Activated CD8-positive, alpha-beta memory T cell treated with anti-CD3 and anti-CD28 coated beads for 48 hours (primary cell): ENCODE measurements around the gene ATG4B.

Experiments used
- DNase-seq, 3 experiments: peaks; one replicate each; pipeline ENCODE4 v3.0.0-alpha.2; 2020; ENCODE audit warnings: low read depth in 2 of 3, low spot score in 2 of 3

The ATG4B gene

DNA sequence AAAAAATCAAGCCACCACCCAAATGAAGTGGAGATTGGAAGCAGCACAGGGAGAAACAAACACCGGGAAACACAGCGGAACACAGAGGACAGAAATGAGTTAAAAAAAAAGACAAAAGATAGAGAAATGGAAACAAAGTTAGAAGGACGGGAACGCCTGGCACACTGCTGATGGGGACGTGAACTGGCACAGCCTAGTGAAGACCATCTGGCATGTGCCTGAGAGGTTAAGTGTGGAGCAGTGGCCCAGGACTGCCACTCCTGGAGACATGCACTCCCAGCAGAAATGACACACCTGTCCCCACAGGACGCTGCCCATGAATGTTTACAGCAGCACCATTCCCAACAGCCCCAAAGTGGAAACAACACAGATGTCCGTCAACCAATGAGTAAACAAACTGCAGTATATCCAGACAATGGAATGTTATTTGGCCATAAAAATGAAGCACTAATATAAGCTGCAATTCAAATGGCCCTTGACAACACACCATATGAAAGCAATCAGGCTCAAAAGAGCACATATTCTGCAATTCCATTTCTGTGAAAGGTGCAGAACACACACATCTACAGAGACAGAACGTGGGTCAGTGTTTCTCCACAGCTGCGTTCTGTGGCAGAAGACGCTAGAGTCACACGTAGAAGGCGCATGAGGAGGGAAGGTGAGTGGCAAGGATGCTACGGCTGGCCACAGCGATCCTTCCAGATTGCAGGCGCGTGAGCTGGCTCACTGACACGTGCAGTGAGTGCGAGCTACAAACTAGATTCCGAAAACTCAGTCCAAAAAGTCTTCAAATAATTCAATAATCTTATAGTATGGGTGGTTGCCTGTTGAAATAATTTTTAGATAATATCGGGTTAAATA, 25.1 kb upstream of the ATG4B start:
- no peak for DNase-seq

DNA sequence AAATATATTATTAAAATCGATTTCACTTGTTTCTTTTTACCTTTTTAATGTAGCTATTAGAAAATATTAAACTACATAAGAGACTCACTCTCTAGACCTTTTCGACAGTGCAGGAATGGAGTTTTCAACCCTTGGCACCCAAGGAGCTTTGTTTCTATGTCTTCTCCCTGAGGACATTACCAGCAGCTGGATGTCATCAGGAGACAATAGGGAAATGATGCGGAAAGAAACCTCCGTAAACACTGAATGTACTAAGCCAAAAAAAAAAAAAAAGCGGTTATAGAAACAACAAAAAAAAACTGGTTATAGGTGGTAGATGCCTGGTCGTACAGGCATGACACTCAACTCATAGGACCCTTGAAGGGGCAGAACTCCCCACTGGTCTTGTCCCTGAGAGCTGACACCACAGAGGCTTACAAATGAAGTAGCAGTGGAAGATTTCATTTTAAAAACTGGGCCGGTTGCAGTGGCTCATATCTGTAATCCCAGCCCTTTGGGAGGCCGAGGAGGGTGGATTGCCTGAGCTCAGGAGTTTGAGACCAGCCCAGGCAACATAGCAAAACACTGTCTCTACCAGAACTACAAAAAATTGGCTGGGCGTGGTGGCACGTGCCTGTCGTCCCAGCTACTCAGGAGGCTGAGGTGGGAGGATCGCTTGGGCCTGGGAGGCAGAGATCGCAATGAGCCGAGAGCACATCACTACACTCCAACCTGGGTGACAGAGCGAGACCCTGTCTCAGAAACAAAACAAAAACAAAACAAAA, 24.3 kb upstream of the ATG4B start:
- no peak for DNase-seq

DNA sequence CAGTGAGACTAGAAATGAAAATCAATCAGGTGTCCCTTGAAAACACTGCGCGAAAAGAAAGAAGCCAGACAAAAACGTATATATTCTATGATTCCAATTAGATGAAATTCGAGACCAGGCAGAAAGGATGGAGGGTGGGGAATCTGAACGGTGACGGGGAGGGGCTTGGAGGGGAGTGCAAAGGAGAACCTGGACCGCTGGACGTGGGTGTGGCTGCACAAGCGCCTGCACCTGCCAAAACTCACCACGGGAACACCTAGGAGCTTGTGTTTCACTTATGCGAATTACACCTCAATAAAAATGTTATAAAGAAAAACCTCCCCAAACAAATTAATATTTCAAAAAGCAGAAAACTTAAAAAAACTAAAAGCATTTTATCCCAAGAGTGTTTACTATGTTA, 22.5 kb upstream of the ATG4B start:
- DNase-seq = no peak

DNA sequence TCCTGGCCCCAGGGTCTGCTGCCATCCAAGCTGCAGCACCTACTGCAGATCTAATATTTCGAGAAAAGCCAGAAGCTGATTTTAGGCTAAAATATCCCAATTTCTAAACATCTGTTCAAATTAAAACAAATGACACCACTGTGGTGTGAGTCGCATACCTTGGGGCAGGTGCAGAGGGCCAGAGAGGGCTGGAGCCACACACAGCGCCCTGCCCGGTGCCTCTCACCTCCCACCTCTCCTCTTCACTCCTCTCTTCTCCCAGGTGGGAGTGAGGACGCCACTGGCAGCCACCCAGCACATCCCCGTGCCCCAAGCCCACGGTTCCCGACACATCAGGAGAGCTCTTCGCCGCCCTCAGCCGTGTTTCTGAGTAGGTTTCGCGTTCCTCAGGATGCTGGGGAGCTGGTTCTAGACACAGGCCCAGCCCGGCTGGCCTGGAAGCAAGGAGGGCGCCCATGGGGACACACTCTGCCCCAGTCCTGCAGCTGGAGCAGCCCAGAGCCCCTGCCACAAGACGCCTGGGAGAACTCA, 21.9 kb upstream of the ATG4B start:
- DNase-seq = no peak

DNA sequence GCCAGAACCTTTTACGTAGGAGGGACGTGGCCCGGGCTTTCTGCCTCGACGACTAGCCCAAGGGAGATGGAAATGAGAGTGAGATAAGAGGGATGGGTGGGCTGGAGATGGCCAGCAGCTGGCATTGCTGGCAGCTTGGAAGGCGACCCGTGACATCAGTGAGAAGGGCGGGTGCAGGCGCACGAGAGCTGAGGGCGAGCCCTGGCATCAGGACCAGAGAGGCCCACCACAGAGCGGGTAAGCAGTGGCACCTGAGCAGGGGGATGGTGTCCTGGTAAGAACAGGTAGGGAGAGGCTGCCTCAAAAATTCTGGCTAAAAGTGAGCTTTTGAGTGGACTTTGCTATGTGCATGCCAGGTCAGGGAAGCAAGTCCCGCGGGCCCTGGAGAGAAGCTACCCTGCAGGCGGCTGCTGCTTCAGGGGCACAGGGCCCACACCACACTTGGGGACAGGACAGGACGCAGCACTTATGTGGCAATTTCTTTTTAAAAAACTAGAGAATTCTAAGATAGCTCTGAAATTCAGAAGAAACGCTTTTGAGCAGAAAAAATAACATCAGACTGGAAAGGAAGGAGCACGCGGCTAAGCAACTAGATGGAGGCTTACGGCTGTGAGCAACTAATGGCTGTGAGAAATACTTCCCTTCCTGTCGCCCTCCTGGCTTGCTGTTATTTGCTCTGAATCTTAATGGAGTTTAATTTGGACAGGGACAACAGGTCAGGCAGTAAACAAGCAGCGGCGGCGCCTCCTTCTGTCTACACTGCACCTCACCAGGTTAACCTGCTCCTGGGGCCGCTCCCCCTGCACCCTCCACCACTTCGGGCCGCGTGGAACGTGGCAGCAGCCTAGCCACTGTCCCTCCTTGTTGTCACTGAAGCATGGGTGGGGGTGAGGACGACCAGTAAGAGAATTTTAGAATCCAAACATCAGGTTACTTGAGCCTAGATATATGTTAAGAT, 21.0 kb upstream of the ATG4B start:
- DNase-seq = no peak

DNA sequence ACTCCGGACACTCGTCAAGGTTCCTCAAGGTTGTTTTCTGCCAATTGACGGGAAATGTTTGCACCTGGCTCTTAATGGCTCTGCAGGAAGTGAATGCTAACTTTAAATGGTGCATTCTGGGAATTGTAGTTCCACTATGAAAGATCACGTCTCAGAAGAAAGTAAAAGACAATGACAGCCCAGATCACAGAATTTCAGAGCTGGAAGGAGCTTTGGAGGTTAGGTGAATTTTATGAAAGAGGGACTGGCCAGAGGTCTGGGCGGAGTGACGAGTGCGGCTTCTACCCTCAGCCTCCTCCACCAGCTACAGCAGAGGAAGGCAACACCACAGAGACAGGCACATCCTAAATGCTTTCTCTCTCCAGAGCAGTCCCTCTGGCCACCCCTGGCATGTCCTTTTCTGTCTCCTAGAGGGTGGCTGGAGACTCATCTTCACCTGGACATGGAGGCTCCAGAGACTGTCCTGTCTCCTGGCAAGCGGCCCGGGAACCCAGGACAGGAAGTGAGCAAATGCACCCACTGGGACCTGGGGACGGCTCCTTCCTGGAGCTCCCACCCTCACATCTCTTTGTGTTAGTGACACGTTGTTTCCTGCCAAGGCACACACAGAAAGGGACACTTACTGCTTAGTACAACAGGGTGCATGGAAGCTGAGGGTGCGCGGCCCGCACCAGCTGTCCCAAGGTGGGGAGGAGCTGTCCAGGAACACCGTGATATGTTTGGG, 19.9 kb upstream of the ATG4B start:
- no peak for DNase-seq

DNA sequence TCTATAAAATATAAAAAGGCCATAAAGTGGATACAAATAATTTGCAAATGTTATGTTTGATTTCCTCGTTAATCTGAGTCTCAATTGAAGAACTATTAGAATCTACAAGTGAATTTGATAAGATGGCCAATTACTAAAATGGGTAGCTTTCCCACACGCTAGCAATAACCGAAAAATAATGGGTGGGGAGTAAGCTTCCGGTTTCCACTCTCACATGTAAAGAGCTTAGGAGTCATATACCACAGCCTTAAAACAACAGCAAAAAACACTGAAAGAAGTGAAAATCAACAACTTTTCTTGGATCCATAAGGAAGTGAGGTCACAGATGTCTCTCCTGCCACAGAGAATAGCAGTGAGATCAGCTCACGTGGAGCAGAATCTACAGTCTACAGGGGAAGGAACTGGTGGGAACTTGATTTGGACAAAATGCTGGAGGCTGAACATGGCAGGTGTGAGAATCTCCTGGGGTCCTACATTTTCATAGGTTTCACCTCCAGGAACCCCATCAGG, 19.1 kb upstream of the ATG4B start:
- DNase-seq = no peak

DNA sequence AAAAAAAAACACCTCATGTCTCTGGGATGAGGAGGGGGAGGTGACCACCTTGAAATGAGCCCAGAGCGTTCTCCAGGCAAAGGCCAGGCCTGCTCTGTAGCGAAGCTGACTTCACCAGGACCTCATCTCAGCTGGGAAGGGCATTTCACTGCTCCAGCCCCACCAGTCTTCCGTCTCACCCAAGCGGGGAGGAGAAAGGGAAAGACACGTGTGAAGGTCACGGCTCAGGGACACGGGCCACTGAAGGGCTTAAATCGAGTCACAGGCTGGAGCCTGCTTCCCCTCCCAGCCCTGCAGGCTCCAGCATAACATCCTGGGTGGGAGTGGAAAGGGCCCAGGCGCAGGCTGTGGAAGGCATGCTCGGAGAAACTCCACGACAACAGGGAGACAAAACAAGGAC, 18.7 kb upstream of the ATG4B start:
- DNase-seq = no peak

DNA sequence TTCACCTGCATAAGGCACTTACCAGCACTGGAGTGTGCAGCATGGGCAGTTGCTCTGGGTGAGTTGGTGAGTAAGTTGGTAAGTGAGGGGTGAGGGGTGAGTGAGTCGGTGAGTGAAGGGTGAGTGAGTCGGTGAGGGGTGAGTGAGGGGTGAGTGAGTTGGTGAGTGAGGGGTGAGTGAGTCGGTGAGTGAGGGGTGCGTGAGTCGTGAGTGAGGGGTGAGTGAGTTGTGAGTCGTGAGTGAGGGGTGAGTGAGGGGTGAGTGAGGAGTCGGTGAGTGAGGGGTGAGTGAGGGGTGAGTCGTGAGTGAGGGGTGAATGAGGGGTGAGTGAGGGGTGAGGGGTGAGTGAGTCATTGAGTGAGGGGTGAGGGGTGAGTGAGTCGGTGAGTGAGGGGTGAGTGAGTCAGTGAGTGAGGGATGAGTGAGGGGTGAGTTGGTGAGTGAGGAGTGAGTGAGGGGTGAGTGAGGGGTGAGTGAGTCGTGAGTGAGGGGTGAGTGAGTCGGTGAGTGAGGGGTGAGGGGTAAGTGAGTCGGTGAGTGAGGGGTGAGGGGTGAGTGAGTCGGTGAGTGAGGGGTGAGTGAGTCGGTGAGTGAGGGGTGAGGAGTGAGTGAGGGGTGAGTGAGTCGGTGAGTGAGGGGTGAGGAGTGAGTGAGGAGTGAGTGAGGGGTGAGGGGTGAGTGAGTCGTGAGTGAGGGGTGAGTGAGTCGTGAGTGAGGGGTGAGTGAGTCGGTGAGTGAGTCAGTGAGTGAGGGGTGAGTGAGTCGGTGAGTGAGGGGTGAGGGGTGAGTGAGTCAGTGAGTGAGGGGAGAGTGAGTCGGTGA, 17.7 kb upstream of the ATG4B start:
- no peak for DNase-seq

DNA sequence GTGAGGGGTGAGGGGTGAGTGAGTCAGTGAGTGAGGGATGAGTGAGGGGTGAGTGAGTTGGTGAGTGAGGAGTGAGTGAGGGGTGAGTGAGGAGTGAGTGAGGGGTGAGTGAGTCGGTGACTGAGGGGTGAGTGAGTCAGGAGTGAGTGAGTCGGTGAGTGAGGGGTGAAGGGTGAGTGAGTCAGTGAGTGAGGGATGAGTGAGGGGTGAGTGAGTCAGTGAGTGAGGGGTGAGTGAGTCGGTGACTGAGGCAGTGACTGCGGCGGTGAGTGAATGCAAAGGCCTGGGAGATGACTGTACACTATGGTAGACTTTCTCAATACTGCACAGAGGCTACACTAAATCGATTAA, 17.1 kb upstream of the ATG4B start:
- peak in 1 of 3 experiments; percentile 39 for DNase-seq

DNA sequence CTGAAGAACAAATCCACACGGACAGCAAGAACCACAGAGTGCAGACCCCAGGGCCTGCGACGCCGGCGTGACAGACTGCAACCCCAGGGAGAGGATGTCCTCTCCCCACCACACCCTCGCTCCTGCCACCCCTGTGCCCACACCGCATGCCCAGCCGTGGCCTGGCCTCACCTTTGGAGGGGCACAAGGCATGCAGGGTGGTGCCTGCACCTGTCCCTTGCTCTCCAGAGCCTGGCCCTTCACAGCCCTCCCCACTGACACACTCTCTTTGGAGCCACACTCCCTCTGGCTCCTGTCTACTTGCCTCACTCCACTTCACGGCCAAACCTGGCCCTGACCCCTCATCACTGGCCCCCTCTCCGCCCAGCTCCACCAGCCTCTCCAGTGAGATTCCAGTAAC, 9.8 kb upstream of the ATG4B start:
- no peak for DNase-seq

DNA sequence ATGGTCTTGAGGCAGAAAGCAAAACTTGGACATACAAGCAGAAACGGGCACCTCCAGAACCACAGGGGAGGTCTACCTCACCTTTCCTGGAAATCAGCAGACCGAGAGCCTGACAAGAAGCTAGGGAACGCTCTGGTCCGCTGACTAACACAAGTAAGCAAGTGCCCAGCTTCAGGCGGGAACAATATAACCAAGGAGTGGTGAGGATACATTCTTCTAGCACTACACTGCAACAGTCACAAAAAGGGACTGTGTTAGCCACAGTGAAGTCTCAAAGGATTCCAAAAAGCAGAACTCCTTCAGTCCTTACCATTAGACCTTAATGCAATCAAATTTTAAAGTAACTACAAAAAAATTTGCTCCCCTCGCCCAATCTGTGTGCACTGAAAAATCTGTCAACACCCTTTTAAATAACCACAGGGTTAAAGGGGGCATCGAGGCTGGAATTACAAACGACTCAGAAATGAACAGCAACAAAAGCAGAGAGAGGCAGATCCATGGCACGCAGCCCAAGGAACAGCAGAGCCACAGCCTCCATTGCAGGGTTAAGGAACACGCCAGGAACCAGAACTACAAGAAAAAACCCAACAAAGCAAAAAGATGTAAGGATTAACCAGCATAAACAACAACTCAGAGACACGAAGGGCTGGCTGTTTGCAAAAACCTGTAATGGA, 7.6 kb upstream of the ATG4B start:
- DNase-seq = no peak

DNA sequence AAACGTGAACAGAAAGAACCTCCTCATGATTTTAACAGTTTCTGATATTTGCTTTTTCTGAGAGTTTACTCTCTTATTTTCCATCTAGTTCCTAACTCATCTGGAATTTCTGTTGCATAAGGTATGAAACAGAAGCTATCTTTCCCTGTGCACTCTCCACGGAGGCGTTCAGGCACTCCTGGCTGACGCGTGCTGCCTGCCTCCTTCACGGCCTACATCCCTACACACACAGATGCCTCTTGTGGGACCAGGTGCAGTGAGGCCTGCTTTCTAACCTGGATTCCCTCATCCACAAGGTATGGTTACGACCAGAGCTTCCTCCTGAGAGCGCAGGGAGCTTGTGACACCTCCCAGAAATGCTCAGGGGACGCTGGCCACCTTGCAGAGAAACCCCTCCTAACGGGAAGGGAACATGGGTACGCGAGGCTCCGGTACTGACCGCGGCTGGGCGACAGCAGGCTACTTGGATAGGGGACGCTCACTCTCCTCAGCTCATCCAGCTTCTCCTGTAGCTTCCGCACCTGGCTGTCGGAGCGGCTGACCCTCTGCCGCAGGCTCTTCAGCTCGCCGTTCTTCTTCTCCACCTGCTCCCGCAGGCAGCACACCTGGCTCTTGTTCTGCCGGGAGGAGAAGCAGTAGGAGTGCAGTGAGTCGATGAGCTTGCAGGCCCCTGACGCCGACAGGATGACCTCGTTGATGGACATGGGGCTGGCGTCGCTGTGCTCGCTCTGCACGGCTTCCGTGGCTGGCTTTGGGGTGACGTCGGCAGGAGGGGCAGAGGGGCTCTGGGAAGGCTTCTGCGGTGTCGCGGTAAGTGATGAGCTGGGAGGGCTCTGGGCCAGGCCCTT, 4.8 kb upstream of the ATG4B start:
- DNase-seq = no peak

DNA sequence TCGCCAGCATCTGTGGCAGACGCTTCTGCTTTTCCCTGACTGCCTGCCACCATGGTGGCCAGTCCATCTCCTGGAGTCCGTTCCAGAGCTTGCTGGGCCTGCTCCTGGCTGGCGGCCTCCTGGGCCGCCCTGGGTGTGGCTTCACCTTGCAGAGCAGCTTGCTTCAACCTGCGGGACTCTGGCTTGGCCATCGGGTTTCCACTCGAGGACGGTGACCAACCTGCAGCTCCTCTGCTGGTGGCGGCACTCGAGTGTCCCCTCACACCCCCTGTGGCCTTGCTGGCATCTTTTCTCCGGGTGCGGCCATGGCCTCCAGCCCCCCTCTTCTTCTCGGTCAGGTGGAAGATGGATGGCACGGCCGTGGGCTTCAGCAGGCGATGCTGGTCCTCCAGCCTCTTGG, 3.9 kb upstream of the ATG4B start:
- DNase-seq = no peak

DNA sequence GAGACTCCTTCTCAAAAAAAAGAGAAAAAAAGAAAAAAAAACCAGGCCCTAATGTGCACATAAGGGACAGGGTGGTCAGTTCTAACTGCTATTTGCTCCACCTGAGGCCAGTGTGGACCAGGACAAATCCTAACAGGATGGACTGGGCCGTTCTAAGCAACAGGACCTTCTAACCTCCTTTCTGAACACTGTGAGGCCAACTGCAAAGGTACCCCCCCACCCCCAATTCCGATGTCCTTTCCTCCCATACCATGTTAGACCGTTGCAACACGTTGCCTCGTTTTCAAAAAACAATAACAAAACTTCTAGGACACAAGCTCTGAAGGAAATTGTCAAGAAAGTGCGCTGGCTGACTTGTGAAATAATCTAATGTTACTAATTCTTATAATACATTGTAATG, 1.7 kb upstream of the ATG4B start:
- no peak for DNase-seq

DNA sequence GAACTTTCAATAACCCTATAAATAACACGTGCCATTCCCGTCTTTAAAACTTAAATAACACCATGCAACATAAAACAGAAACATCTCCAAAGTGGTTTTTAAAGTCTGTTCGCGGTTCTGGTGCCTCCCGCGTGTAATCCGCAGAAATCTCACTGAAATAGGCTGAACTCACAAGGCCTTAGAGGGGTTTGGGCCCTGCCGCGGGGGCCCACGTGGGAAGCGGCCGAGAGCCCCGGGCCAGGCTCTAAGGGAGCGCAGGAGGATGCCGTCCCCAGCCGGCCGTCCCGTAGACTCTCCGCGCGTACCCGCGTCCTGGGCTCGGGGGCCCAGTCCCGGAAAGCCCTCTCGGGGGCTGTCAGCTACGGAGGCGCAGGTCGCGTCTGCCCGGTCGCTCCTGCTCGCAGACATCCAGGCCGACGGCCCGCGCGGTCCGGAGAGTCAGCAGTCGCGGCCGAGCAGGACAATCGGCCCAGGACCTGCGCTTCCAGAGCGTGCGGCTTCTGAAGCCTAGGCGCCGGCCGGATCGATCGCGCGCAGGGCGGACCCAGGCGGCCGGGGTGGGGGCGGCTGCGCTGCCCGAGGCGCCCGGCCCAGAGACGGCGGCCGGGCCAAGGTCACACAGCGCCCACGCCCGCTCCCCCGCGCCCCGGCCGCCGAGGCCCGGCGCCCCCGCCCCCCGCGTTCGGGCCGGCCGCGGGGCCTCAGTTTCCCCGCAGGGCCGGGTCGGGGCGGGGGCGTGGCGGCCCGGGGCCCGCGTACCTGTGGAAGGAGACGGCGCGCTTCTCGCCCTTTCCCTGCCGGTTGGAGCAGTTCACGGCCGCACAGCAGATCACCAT, 1.1 kb upstream of the ATG4B start:
- peak in 1 of 3 experiments; percentile 38 for DNase-seq
